Measurements from ENCODE around the gene RPS6KA2.

RPS6KA2 gene

GRCh38 chr6:166412911-166413384 is 214.1 kb downstream of the RPS6KA2 start:
- no peak for DNase-seq (ENCODE audit: extremely low spot score)
- CTCF ChIA-PET: no interaction called here
- no peak for TF ChIP-seq SUZ12 (IDR thresholded peaks at IDR 0.05)
- no peak for TF ChIP-seq ELF4 (IDR thresholded peaks at IDR 0.05)
- no peak for TF ChIP-seq BHLHE40 (IDR thresholded peaks at IDR 0.05; ENCODE audit: borderline replicate concordance)
- no peak for TF ChIP-seq SP1 (IDR thresholded peaks at IDR 0.05)
- no peak for TF ChIP-seq ARNT (IDR thresholded peaks at IDR 0.05)
- no peak for TF ChIP-seq L3MBTL2 (conservative IDR thresholded peaks at IDR 0.05)
- TF ChIP-seq FOXM1 (IDR thresholded peaks at IDR 0.05; ENCODE audit: borderline replicate concordance): no peak
- TF ChIP-seq FOXA1 (IDR thresholded peaks at IDR 0.05): no peak
- TF ChIP-seq PKNOX1 (IDR thresholded peaks at IDR 0.05): no peak
- no peak for TF ChIP-seq CTBP1 (IDR thresholded peaks at IDR 0.05; ENCODE audit: borderline replicate concordance)
- TF ChIP-seq ZNF384 (IDR thresholded peaks at IDR 0.05): no peak
- no peak for TF ChIP-seq HDGF (IDR thresholded peaks at IDR 0.05; ENCODE audit: borderline replicate concordance)
- no peak for TF ChIP-seq NFRKB (IDR thresholded peaks at IDR 0.05)
- no peak for TF ChIP-seq TARDBP (IDR thresholded peaks at IDR 0.05)
- TF ChIP-seq LEF1 (IDR thresholded peaks at IDR 0.05; ENCODE audit: borderline replicate concordance): no peak
- TF ChIP-seq FOXK2 (IDR thresholded peaks at IDR 0.05): no peak
- POLR2A ChIA-PET: no interaction called here

GRCh38 chr6:166412156-166412910 is 214.7 kb downstream of the RPS6KA2 start:
- DNase-seq (ENCODE audit: extremely low spot score): no peak
- CTCF ChIA-PET: no interaction called here
- no peak for TF ChIP-seq ELF4 (IDR thresholded peaks at IDR 0.05)
- POLR2A ChIA-PET: no interaction called here

- ChIA-PET POLR2A (no interaction called here), CTCF (interaction anchor here (1.2 kb wide), 1 partner anchor 30 kb away, joined by 3 read pairs; no protein-coding TSS in a partner anchor)
- TF ChIP-seq SUZ12 (IDR thresholded peaks at IDR 0.05): no peak
- no peak for TF ChIP-seq LEF1 (IDR thresholded peaks at IDR 0.05; ENCODE audit: borderline replicate concordance)
- no peak for TF ChIP-seq TARDBP (IDR thresholded peaks at IDR 0.05)
- no peak for TF ChIP-seq CTBP1 (IDR thresholded peaks at IDR 0.05; ENCODE audit: borderline replicate concordance)
- TF ChIP-seq FOXM1 (IDR thresholded peaks at IDR 0.05; ENCODE audit: borderline replicate concordance): no peak
- TF ChIP-seq FOXK2 (IDR thresholded peaks at IDR 0.05): no peak
- no peak for TF ChIP-seq ZNF384 (IDR thresholded peaks at IDR 0.05)
- TF ChIP-seq HDGF (IDR thresholded peaks at IDR 0.05; ENCODE audit: borderline replicate concordance): no peak
- TF ChIP-seq SP1 (IDR thresholded peaks at IDR 0.05): no peak
- TF ChIP-seq NFRKB (IDR thresholded peaks at IDR 0.05): no peak
- TF ChIP-seq BHLHE40 (IDR thresholded peaks at IDR 0.05; ENCODE audit: borderline replicate concordance): no peak
- no peak for TF ChIP-seq FOXA1 (IDR thresholded peaks at IDR 0.05)
- no peak for TF ChIP-seq L3MBTL2 (conservative IDR thresholded peaks at IDR 0.05)
- no peak for TF ChIP-seq ARNT (IDR thresholded peaks at IDR 0.05)
- TF ChIP-seq ELF4 (IDR thresholded peaks at IDR 0.05): no peak
- no peak for TF ChIP-seq PKNOX1 (IDR thresholded peaks at IDR 0.05)
- no peak for DNase-seq (ENCODE audit: extremely low spot score)
Observed at GRCh38 chr6:166411721-166412151, 215.3 kb downstream of the RPS6KA2 start.

GRCh38 chr6:166411271-166411670 is 215.8 kb downstream of the RPS6KA2 start:
- CTCF ChIA-PET: interaction anchor here (1.2 kb wide), 1 partner anchor 30 kb away, joined by 3 read pairs; no protein-coding TSS in a partner anchor
- POLR2A ChIA-PET: no interaction called here
- TF ChIP-seq PKNOX1 (IDR thresholded peaks at IDR 0.05) (no peak), SUZ12 (IDR thresholded peaks at IDR 0.05) (no peak), CTBP1 (IDR thresholded peaks at IDR 0.05; ENCODE audit: borderline replicate concordance) (no peak), BHLHE40 (IDR thresholded peaks at IDR 0.05; ENCODE audit: borderline replicate concordance) (no peak), ZNF384 (IDR thresholded peaks at IDR 0.05) (no peak), TARDBP (IDR thresholded peaks at IDR 0.05) (no peak), NFRKB (IDR thresholded peaks at IDR 0.05) (no peak), FOXM1 (IDR thresholded peaks at IDR 0.05; ENCODE audit: borderline replicate concordance) (no peak), L3MBTL2 (conservative IDR thresholded peaks at IDR 0.05) (no peak), FOXA1 (IDR thresholded peaks at IDR 0.05) (no peak), SP1 (IDR thresholded peaks at IDR 0.05) (no peak), HDGF (IDR thresholded peaks at IDR 0.05; ENCODE audit: borderline replicate concordance) (no peak)
- no peak for DNase-seq (ENCODE audit: extremely low spot score)

GRCh38 chr6:166410426-166410935 is 216.6 kb downstream of the RPS6KA2 start:
- no peak for TF ChIP-seq CTBP1 (IDR thresholded peaks at IDR 0.05; ENCODE audit: borderline replicate concordance)
- TF ChIP-seq NFRKB (IDR thresholded peaks at IDR 0.05): no peak
- TF ChIP-seq HDGF (IDR thresholded peaks at IDR 0.05; ENCODE audit: borderline replicate concordance): no peak
- TF ChIP-seq FOXA1 (IDR thresholded peaks at IDR 0.05): no peak
- TF ChIP-seq SUZ12 (IDR thresholded peaks at IDR 0.05): no peak
- no peak for TF ChIP-seq FOXK2 (IDR thresholded peaks at IDR 0.05)
- TF ChIP-seq ZNF384 (IDR thresholded peaks at IDR 0.05): no peak
- no peak for TF ChIP-seq PKNOX1 (IDR thresholded peaks at IDR 0.05)
- no peak for TF ChIP-seq LEF1 (IDR thresholded peaks at IDR 0.05; ENCODE audit: borderline replicate concordance)
- TF ChIP-seq ARNT (IDR thresholded peaks at IDR 0.05): no peak
- TF ChIP-seq L3MBTL2 (conservative IDR thresholded peaks at IDR 0.05): no peak
- TF ChIP-seq SP1 (IDR thresholded peaks at IDR 0.05): no peak
- TF ChIP-seq ELF4 (IDR thresholded peaks at IDR 0.05): no peak
- POLR2A ChIA-PET: no interaction called here
- no peak for DNase-seq (ENCODE audit: extremely low spot score)
- CTCF ChIA-PET: interaction anchor here (1.2 to 1.3 kb wide), 2 partner anchors 10 to 29 kb away, joined by 3 to 5 read pairs; no protein-coding TSS in a partner anchor
